HCT116 (cell line): Measurements from ENCODE around the gene GIT2. TPM values are rescaled to one million over a fixed set of nuclear protein-coding genes. Genes with fewer than 3 reads are reported as not detected.

ENCODE experiments used
- ATAC-seq: fragments of 200-7000 bp; cut with Tn5 transposase; 2 replicates; pipeline ENCODE4 v1.9.1; 2020; ENCODE audit warnings: mild to moderate bottlenecking, moderate library complexity
- BruUV-seq: library from RNA; stranded (reverse); fragments of 400-500 nt; replicated peaks from 2 replicates; lab custom pipeline; 2021; lab: Mats Ljungman, UMichigan
- CTCF ChIA-PET: fragments of 300-600 bp; sonication (Branson Sonifier 250); formaldehyde crosslinking; loops from one replicate; lab custom pipeline; 2021; ENCODE audit warnings: antibody characterized with exemption; lab: Charles Lee
- POLR2A ChIA-PET: fragments of 300-600, 350-600 bp; sonication (Branson Sonifier 250); formaldehyde crosslinking; loops from one replicate; lab custom pipeline; 2021; ENCODE audit warnings: antibody characterized with exemption; lab: Charles Lee
- RAD21 ChIA-PET, 2 experiments: fragments of 300-600 bp; sonication (Branson Sonifier 250); formaldehyde crosslinking; loops; one replicate each; lab custom pipeline; 2023; ENCODE audit warnings: low total read pairs in 2 of 2; ENCODE audit not compliant: uncharacterized antibody in 2 of 2, unreplicated experiment in 2 of 2, low non-redundant PET in 1 of 2; lab: Charles Lee
- DNase-seq: peaks from one replicate; pipeline ENCODE4 v3.0.0-alpha.2; 2010; ENCODE audit warnings: low read depth, low spot score
- H2AFZ ChIP-seq: fragments of 200-600 bp; shearing (Covaris generic), sonication (generic); 2 replicates; pipeline ENCODE4 v1.6.1; 2017; ENCODE audit warnings: low read depth, mixed run types, mixed read lengths, antibody characterized with exemption, low read length; ENCODE audit not compliant: poor library complexity, severe bottlenecking
- H3K27ac ChIP-seq: 2 replicates; pipeline ENCODE4 v1.5.1; 2012; ENCODE audit warnings: low read depth, low read length
- H3K27me3 ChIP-seq: fragments of 200-600 bp; sonication (generic); 2 replicates; pipeline ENCODE4 v1.6.1; 2016; ENCODE audit warnings: mixed run types, low read length, mixed read lengths; ENCODE audit not compliant: insufficient read depth
- H3K36me3 ChIP-seq, 2 experiments: fragments of 200-500 bp in 1 of 2; fragments of 200-600 bp in 1 of 2; sonication (Bioruptor generic) in 1 of 2; sonication (generic) in 1 of 2; 2 replicates each; pipeline versions ENCODE4 v1.5.1 to v1.6.1; 2014 to 2016; ENCODE audit warnings: low read length in 2 of 2, inconsistent platforms in 1 of 2, mixed read lengths in 1 of 2, mixed run types in 1 of 2; ENCODE audit not compliant: insufficient read depth in 2 of 2, control insufficient read depth in 1 of 2
- H3K4me1 ChIP-seq, 2 experiments: fragments of 200-600 bp in 1 of 2; sonication (generic) in 1 of 2; 2 replicates each; pipeline versions ENCODE4 v1.5.1 to v1.6.1; 2012 to 2017; ENCODE audit warnings: low read length in 2 of 2, inconsistent platforms in 1 of 2, mild to moderate bottlenecking in 1 of 2, mixed read lengths in 1 of 2, mixed run types in 1 of 2, moderate library complexity in 1 of 2; ENCODE audit not compliant: insufficient read depth in 2 of 2, control insufficient read depth in 1 of 2
- H3K4me2 ChIP-seq: fragments of 200-600 bp; sonication (generic); 2 replicates; pipeline ENCODE4 v1.6.1; 2017; ENCODE audit warnings: mixed run types, low read length, mixed read lengths
- H3K4me3 ChIP-seq, 2 experiments: fragments of 200-600 bp in 1 of 2; sonication (generic) in 1 of 2; replicated peaks in 1 of 2; 2 replicates each; pipeline ENCODE4 v1.5.1; 2011 to 2016; ENCODE audit warnings: low read length in 2 of 2, control low read depth in 1 of 2, low read depth in 1 of 2, mild to moderate bottlenecking in 1 of 2, mixed read lengths in 1 of 2, mixed run types in 1 of 2
- H3K79me2 ChIP-seq: fragments of 200-600 bp; sonication (generic); 2 replicates; pipeline ENCODE4 v1.6.1; 2017; ENCODE audit warnings: mild to moderate bottlenecking, mixed run types, low read length, moderate library complexity, mixed read lengths; ENCODE audit not compliant: insufficient read depth
- H3K9ac ChIP-seq: fragments of 200-600 bp; sonication (generic); 2 replicates; pipeline ENCODE4 v1.6.1; 2016; ENCODE audit warnings: low read length, mixed read lengths
- H3K9me2 ChIP-seq: fragments of 200-600 bp; sonication (generic), shearing (Covaris generic); 2 replicates; pipeline ENCODE4 v1.6.1; 2017; ENCODE audit warnings: mixed run types, mild to moderate bottlenecking, moderate library complexity; ENCODE audit not compliant: insufficient read depth
- H3K9me3 ChIP-seq, 2 experiments: fragments of 200-500 bp in 1 of 2; fragments of 200-600 bp in 1 of 2; sonication (Bioruptor generic) in 1 of 2; sonication (generic) in 1 of 2; 2 replicates each; pipeline ENCODE4 v1.6.1; 2014 to 2017; ENCODE audit warnings: low read length in 2 of 2, mixed read lengths in 2 of 2, inconsistent platforms in 1 of 2, low read depth in 1 of 2, mild to moderate bottlenecking in 1 of 2, mixed run types in 1 of 2, moderate library complexity in 1 of 2; ENCODE audit not compliant: control insufficient read depth in 1 of 2, insufficient read depth in 1 of 2
- H4K20me1 ChIP-seq: fragments of 200-600 bp; sonication (generic), shearing (Covaris generic); 2 replicates; pipeline ENCODE4 v1.6.1; 2017; ENCODE audit warnings: mixed run types, mild to moderate bottlenecking, moderate library complexity; ENCODE audit not compliant: insufficient read depth
- ATF3 ChIP-seq: IDR thresholded peaks from 2 replicates; pipeline ENCODE4 v1.6.1; 2012
- CBX3 ChIP-seq: IDR thresholded peaks from 2 replicates; pipeline ENCODE4 v1.6.1; 2012; ENCODE audit warnings: low read depth
- EGR1 ChIP-seq: IDR thresholded peaks from 2 replicates; pipeline ENCODE4 v1.6.1; 2012; ENCODE audit warnings: low read depth
- FOSL1 ChIP-seq: IDR thresholded peaks from 2 replicates; pipeline ENCODE4 v1.6.1; 2012; ENCODE audit warnings: low read depth
- POLR2A ChIP-seq: IDR thresholded peaks from 2 replicates; pipeline ENCODE4 v1.7.0; 2011; ENCODE audit warnings: borderline replicate concordance; ENCODE audit not compliant: insufficient read depth, insufficient read length; ENCODE audit errors: extremely low read depth
- POLR2AphosphoS5 ChIP-seq: IDR thresholded peaks from 2 replicates; pipeline ENCODE4 v1.6.1; 2011; ENCODE audit warnings: mild to moderate bottlenecking, low read depth, low read length, moderate library complexity
- RAD21 ChIP-seq: IDR thresholded peaks from 2 replicates; pipeline ENCODE4 v1.6.1; 2012; ENCODE audit warnings: low read depth, mild to moderate bottlenecking
- REST ChIP-seq: IDR thresholded peaks from 2 replicates; pipeline ENCODE4 v1.6.1; 2012; ENCODE audit warnings: low read depth
- SIN3A ChIP-seq: IDR thresholded peaks from 2 replicates; pipeline ENCODE4 v1.6.1; 2012; ENCODE audit warnings: low read depth
- SRF ChIP-seq: IDR thresholded peaks from 2 replicates; pipeline ENCODE4 v1.6.1; 2012; ENCODE audit warnings: low read depth
- TCF7L2 ChIP-seq: IDR thresholded peaks from 2 replicates; pipeline ENCODE4 v1.7.0; 2011; ENCODE audit warnings: borderline replicate concordance, inconsistent platforms; ENCODE audit not compliant: insufficient read depth, insufficient read length; ENCODE audit errors: extremely low read depth
- YY1 ChIP-seq: IDR thresholded peaks from 2 replicates; pipeline ENCODE4 v1.6.1; 2011; ENCODE audit warnings: low read length, low read depth, moderate library complexity, mild to moderate bottlenecking; ENCODE audit not compliant: insufficient replicate concordance; ENCODE audit errors: extremely low read depth
- ZBTB33 ChIP-seq: IDR thresholded peaks from 2 replicates; pipeline ENCODE4 v1.6.1; 2011; ENCODE audit warnings: mild to moderate bottlenecking, low read length, moderate library complexity; ENCODE audit not compliant: insufficient replicate concordance; ENCODE audit errors: extremely low read depth
- ZNF274 ChIP-seq: fragments of 200-500 bp; sonication (Bioruptor generic); IDR thresholded peaks from 2 replicates; pipeline ENCODE4 v1.6.1; 2014; ENCODE audit warnings: mild to moderate bottlenecking, low read depth, low read length, inconsistent platforms
- intact Hi-C: fragments of 100-400 bp; cut with micrococcal nuclease; formaldehyde crosslinking; loops from 2 replicates; pipeline ENCODE4 v1.10.0; 2022
- total RNA-seq: library from RNA; stranded (reverse); gene quantifications from one replicate; pipeline ENCODE4 v1.2.1, GENCODE V29; 2021; ENCODE audit not compliant: unreplicated experiment

Gene GIT2
- total RNA-seq, 1 experiment from 2014 or later = 21.5 TPM

- TF ChIP-seq ATF3 (no peak), EGR1 (no peak), SIN3A (no peak)
These were observed 29.6 kb downstream of the GIT2 start (continued) for GRCh38 chr12:109966546-109966945.

GRCh38 chr12:109963743-109964429 is 32.3 kb downstream of the GIT2 start:
- Histone ChIP-seq H2AFZ (no peak overlapping the region), H3K4me1 (peaks cover 3 to 19% of the 10 kb centered on the region in 2 experiments; a peak in 3 of 4 replicates), H3K4me2 (no peak overlapping the region), H3K36me3 (peaks cover 5 to 15% of the 10 kb centered on the region in 2 experiments; a peak in 2 of 4 replicates), H3K4me3 (no peak overlapping the region), H4K20me1 (no peaks in the 10 kb centered on the region), H3K9me3 (no peaks in the 10 kb centered on the region), H3K27me3 (no peaks in the 10 kb centered on the region), H3K27ac (no peak overlapping the region), H3K79me2 (no peaks in the 10 kb centered on the region), H3K9me2 (no peaks in the 10 kb centered on the region), H3K9ac (no peak overlapping the region)
- ChIA-PET RAD21 (no interaction called here), POLR2A (no interaction called here), CTCF (no interaction called here)
- DNase-seq = no peak
- no peak for ATAC-seq
- TF ChIP-seq SRF = no peak
- no peak for TF ChIP-seq REST
- no peak for TF ChIP-seq YY1
- TF ChIP-seq ZNF274 = no peak
- no peak for TF ChIP-seq ZBTB33
- TF ChIP-seq POLR2AphosphoS5 = no peak
- TF ChIP-seq POLR2A = no peak
- no peak for TF ChIP-seq ATF3
- no peak for TF ChIP-seq RAD21
- TF ChIP-seq TCF7L2 = no peak
- no peak for TF ChIP-seq FOSL1
- no peak for TF ChIP-seq CBX3
- BruUV-seq = no TSS peak
- intact Hi-C loops = no loop called here
